WTC11 (cell line): Measurements from ENCODE around the gene PLCB3. TPM values are rescaled to one million over a fixed set of nuclear protein-coding genes. Genes with fewer than 3 reads are reported as not detected.
A peak's percentile ranks its signal among the peaks of the same experiment; 100 is the strongest.

Source experiments
- ATAC-seq: fragments of 200-7000 bp; cut with Tn5 transposase; 2 replicates; pipeline ENCODE4 v1.10.0; 2021; ENCODE audit warnings: mild to moderate bottlenecking, moderate library complexity
- CTCF ChIA-PET: fragments of 300-600 bp; sonication (Branson Sonifier 250); formaldehyde crosslinking; loops from one replicate; lab custom pipeline; 2021; ENCODE audit warnings: antibody characterized with exemption; lab: Charles Lee
- POLR2A ChIA-PET: fragments of 350-600 bp; sonication (Branson Sonifier 250); formaldehyde crosslinking; loops from one replicate; lab custom pipeline; 2021; ENCODE audit warnings: antibody characterized with exemption; lab: Charles Lee
- DNase-seq: peaks from one replicate; pipeline ENCODE4 v3.0.0; 2021; ENCODE audit warnings: low spot score
- H3K27ac Mint-ChIP-seq: 2 replicates; pipeline ENCODE4 v1.8.0; 2021; ENCODE audit warnings: mixed read lengths
- H3K27me3 Mint-ChIP-seq: 2 replicates; pipeline ENCODE4 v1.8.0; 2021; ENCODE audit warnings: low read depth, mild to moderate bottlenecking, moderate library complexity, mixed read lengths
- H3K36me3 Mint-ChIP-seq: 2 replicates; pipeline ENCODE4 v1.8.0; 2021; ENCODE audit warnings: mixed read lengths
- H3K4me1 Mint-ChIP-seq: 2 replicates; pipeline ENCODE4 v1.8.0; 2022; ENCODE audit warnings: mixed read lengths
- H3K4me3 Mint-ChIP-seq: 2 replicates; pipeline ENCODE4 v1.8.0; 2021; ENCODE audit warnings: mild to moderate bottlenecking, moderate library complexity, mixed read lengths
- H3K9me3 Mint-ChIP-seq: 2 replicates; pipeline ENCODE4 v1.8.0; 2021; ENCODE audit warnings: mixed read lengths
- ATF1 ChIP-seq: sonication (generic); formaldehyde crosslinking; IDR thresholded peaks from 2 replicates; pipeline ENCODE4 v1.8.1; 2023; ENCODE audit warnings: mild to moderate bottlenecking, moderate library complexity, missing genetic modification reagents
- ATF2 ChIP-seq: sonication (generic); formaldehyde crosslinking; IDR thresholded peaks from 2 replicates; pipeline ENCODE4 v1.8.1; 2022; ENCODE audit warnings: low read depth, missing genetic modification reagents, borderline replicate concordance
- CDX4 ChIP-seq: fragments of 250-450 bp; sonication (Bioruptor Pico); IDR thresholded peaks from 2 replicates; pipeline ENCODE4 v1.9.0; 2021; ENCODE audit warnings: moderate library complexity, mild to moderate bottlenecking, inconsistent platforms, borderline replicate concordance
- ETV6 ChIP-seq: sonication (generic); formaldehyde crosslinking; IDR thresholded peaks from 2 replicates; pipeline ENCODE4 v1.8.1; 2022; ENCODE audit warnings: mild to moderate bottlenecking, missing genetic modification reagents
- FOXP4 ChIP-seq: sonication (generic); formaldehyde crosslinking; IDR thresholded peaks from 2 replicates; pipeline ENCODE4 v1.8.0; 2022; ENCODE audit warnings: mild to moderate bottlenecking, missing genetic modification reagents
- HMGA2 ChIP-seq: fragments of 250-450 bp; sonication (Bioruptor Pico); IDR thresholded peaks from 2 replicates; pipeline ENCODE4 v1.4.0; 2021; ENCODE audit warnings: mild to moderate bottlenecking, moderate library complexity
- KAT7 ChIP-seq: sonication (generic); formaldehyde crosslinking; IDR thresholded peaks from 2 replicates; pipeline ENCODE4 v1.8.1; 2023; ENCODE audit warnings: missing genetic modification reagents, mild to moderate bottlenecking, borderline replicate concordance
- NFATC4 ChIP-seq: fragments of 250-450 bp; sonication (Bioruptor Pico); IDR thresholded peaks from 2 replicates; pipeline ENCODE4 v1.9.0; 2021; ENCODE audit warnings: mild to moderate bottlenecking
- NR1H2 ChIP-seq: sonication (generic); formaldehyde crosslinking; IDR thresholded peaks from 2 replicates; pipeline ENCODE4 v1.9.0; 2021; ENCODE audit warnings: mild to moderate bottlenecking, moderate library complexity, missing genetic modification reagents
- OVOL2 ChIP-seq: fragments of 250-450 bp; sonication (Bioruptor Pico); IDR thresholded peaks from 2 replicates; pipeline ENCODE4 v1.9.0; 2021; ENCODE audit warnings: mild to moderate bottlenecking, borderline replicate concordance
- PRDM15 ChIP-seq: sonication (generic); formaldehyde crosslinking; IDR thresholded peaks from 2 replicates; pipeline ENCODE4 v1.8.0; 2022; ENCODE audit warnings: missing genetic modification reagents
- TCF7 ChIP-seq: sonication (generic); formaldehyde crosslinking; IDR thresholded peaks from 2 replicates; pipeline ENCODE4 v1.8.0; 2022; ENCODE audit warnings: mild to moderate bottlenecking, low read depth, missing genetic modification reagents, moderate library complexity
- TEAD1 ChIP-seq: sonication (generic); formaldehyde crosslinking; IDR thresholded peaks from 2 replicates; pipeline ENCODE4 v1.8.0; 2022; ENCODE audit warnings: mild to moderate bottlenecking, missing genetic modification reagents
- TP53 ChIP-seq: sonication (generic); formaldehyde crosslinking; IDR thresholded peaks from 2 replicates; pipeline ENCODE4 v1.8.1; 2023; ENCODE audit warnings: mild to moderate bottlenecking, missing genetic modification reagents
- ZBTB21 ChIP-seq: sonication (generic); formaldehyde crosslinking; IDR thresholded peaks from 2 replicates; pipeline ENCODE4 v1.8.1; 2023; ENCODE audit warnings: mild to moderate bottlenecking, missing genetic modification reagents, borderline replicate concordance
- ZNF396 ChIP-seq: fragments of 250-450 bp; sonication (Bioruptor Pico); IDR thresholded peaks from 2 replicates; pipeline ENCODE4 v1.8.0; 2021; ENCODE audit warnings: mild to moderate bottlenecking, moderate library complexity, borderline replicate concordance
- ZNF423 ChIP-seq: fragments of 250-450 bp; sonication (Bioruptor Pico); IDR thresholded peaks from 2 replicates; pipeline ENCODE4 v2.1.2; 2022; ENCODE audit warnings: mild to moderate bottlenecking, moderate library complexity
- total RNA-seq: library from RNA; stranded (reverse); gene quantifications from 3 replicates; pipeline ENCODE4 v1.2.3, GENCODE V29; 2021

The PLCB3 gene
- total RNA-seq, 1 experiment from 2014 or later: 97.4 TPM

- CTCF ChIA-PET: interaction anchor here (0.7 to 5.4 kb wide), 4 partner anchors 47 to 139 kb away, joined by 3 to 76 read pairs (median 35); partner anchors contain the start of gene PLCB3
- Mint-ChIP-seq H3K4me1 (peaks cover 6% of the 10 kb centered on the region), H3K4me3 (no peak overlapping the region), H3K9me3 (no peaks in the 10 kb centered on the region), H3K36me3 (peaks cover 61% of the 10 kb centered on the region), H3K27me3 (no peaks in the 10 kb centered on the region), H3K27ac (peak overlapping the region; percentile 65; the same call in 1 of the 2 replicates)
- TF ChIP-seq TCF7 (CRISPR knock-in tag) (no peak), ATF1 (CRISPR knock-in tag) (no peak)
- ATAC-seq (no peak), DNase-seq (no peak)
- POLR2A ChIA-PET: interaction anchor here (0.5 kb wide), 1 partner anchor 12 kb away, joined by 3 read pairs; no protein-coding TSS in a partner anchor
These were observed 48.3 kb upstream of the PLCB3 start for GRCh38 chr11:64202992-64203391.

- TF ChIP-seq HMGA2 (CRISPR knock-in tag): no peak
- TF ChIP-seq ZBTB21 (CRISPR knock-in tag): no peak
- TF ChIP-seq TEAD1 (CRISPR knock-in tag): no peak
- no peak for TF ChIP-seq TP53 (CRISPR knock-in tag)
- no peak for TF ChIP-seq PRDM15 (CRISPR knock-in tag)
- no peak for TF ChIP-seq NR1H2
- no peak for TF ChIP-seq NFATC4 (CRISPR knock-in tag)
- TF ChIP-seq FOXP4 (CRISPR knock-in tag): no peak
- TF ChIP-seq CDX4 (CRISPR knock-in tag): no peak
- TF ChIP-seq OVOL2 (CRISPR knock-in tag): no peak
- no peak for TF ChIP-seq ZNF423 (CRISPR knock-in tag)
- no peak for TF ChIP-seq ATF2
- TF ChIP-seq ZNF396 (CRISPR knock-in tag): no peak
- no peak for TF ChIP-seq ETV6 (CRISPR knock-in tag)
- no peak for TF ChIP-seq KAT7 (CRISPR knock-in tag)
- H3K36me3 Mint-ChIP-seq: peaks cover 57% of the 10 kb centered on the region
- no peaks in the 10 kb centered on the region for H3K9me3 Mint-ChIP-seq
- DNase-seq: no peak
- ATAC-seq: no peak
- ChIA-PET POLR2A (interaction anchor here (0.9 kb wide), 1 partner anchor 38 kb away, joined by 3 read pairs; the partner anchor contains the start of gene FKBP2), CTCF (interaction anchor here (0.7 to 5.4 kb wide), 12 partner anchors 12 to 196 kb away, joined by 3 to 76 read pairs (median 8); partner anchors contain the start of genes NUDT22, PLCB3, STIP1 and TRPT1)
- peak overlapping the region; percentile 88; the same call in 1 of the 2 replicates for H3K27ac Mint-ChIP-seq
- H3K27me3 Mint-ChIP-seq: no peaks in the 10 kb centered on the region
- no peak overlapping the region for H3K4me3 Mint-ChIP-seq
- H3K4me1 Mint-ChIP-seq: peaks cover 6% of the 10 kb centered on the region
These were observed 47.8 kb upstream of the PLCB3 start for GRCh38 chr11:64203421-64204079.
